ELF-1 (cell line): ENCODE measurements around the gene PLA2G4D.

Source experiments
- DNase-seq: peaks from one replicate; pipeline ENCODE4 v3.0.0-alpha.2; 2016; ENCODE audit warnings: low read depth, low spot score

The PLA2G4D gene

DNA sequence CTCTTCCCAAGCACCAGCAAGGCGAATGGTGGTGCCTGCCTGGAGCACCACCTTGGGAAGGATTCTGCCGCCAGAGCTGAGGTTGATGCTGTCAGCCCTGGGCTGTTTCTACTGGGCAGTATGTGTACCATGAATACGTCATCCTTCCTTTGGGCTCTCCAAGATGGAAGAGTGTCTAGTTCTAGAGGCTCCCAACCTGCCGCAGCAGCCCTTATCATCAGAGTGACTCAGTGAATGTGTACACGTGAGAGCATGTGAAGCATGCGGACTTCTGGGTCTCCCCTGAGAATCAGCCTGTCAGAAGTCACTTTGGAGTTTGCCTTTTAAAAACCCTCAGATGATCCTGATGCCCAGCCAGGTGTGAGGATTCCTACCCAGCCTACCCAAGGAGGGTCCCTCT, 20.9 kb downstream of the PLA2G4D start:
- no peak for DNase-seq

DNA sequence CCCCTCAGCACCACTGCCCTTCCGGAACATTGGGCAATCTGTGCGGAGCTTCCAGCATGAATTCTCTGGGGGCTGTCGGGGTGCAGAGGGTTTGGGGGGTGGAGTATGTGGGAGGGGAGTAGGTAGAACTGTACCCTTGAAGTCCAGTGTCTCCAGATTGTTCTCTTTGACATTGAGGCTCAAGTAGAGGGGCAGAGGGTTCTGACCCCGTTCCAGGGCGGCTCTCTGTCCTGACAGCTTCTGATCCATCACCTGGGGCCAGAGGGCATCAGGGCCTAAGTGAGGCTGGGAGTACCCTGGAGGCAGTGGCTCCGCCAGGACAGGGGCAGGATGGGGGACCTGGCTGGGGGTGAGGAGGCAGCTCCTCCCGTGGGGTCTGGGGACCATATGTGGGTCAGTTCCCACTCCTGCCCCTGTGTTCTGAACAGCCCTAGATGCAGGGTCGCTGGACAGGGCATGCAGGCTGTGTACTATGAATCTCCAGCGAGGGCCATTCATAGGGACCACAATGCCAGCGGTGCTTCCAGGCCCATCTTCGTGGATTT, 22.1 kb downstream of the PLA2G4D start:
- no peak for DNase-seq

DNA sequence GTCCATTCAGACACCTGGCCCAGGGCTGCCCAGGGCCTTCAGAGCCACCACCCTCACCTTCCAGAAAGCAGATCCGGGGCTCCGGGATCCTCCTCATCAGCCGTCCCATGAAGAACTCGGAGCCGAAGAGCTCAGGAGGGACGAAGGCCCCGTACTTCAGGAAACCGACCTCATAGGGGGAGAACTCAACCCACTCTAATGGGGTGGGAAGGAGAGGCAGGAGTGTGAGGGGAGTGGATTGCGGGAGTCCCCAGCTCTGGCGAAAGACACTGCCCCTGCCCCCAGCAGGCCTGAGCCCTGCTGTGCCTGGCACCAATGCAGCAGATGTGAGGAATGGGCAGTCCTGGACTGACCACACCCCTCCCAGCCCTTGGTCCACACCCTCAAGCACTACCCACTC, 22.6 kb downstream of the PLA2G4D start:
- DNase-seq, result no peak

DNA sequence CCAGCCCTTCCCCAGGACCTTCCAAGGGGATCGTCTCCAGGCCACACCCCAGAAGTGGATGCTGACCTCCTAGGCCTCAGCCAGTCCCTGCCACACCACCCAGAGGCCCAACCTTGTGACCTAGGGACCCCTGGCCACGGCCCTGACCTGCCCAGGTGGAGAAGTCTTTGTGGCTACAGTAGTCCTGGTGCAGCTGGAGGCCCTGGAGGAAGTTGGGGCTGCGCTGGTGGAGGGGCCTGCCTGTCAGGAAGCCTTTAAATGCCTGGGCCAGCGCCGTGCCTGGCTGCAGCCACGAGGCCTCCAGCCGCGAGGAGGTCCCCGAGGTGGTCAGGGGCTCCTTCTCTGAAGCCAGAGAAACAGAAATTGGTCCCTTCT, 23.4 kb downstream of the PLA2G4D start:
- DNase-seq, result no peak

GRCh38 chr15:42070279-42070975, 23.9 kb downstream of the PLA2G4D start:
- no peak for DNase-seq

- DNase-seq, result no peak
Observed at GRCh38 chr15:42069496-42070278, 24.7 kb downstream of the PLA2G4D start.

- DNase-seq, result no peak
Observed at GRCh38 chr15:42069025-42069424, 25.3 kb downstream of the PLA2G4D start.

GRCh38 chr15:42068601-42069000, 25.8 kb downstream of the PLA2G4D start:
- no peak for DNase-seq

- no peak for DNase-seq
Observed at GRCh38 chr15:42066764-42067415, 27.5 kb downstream of the PLA2G4D start.

DNA sequence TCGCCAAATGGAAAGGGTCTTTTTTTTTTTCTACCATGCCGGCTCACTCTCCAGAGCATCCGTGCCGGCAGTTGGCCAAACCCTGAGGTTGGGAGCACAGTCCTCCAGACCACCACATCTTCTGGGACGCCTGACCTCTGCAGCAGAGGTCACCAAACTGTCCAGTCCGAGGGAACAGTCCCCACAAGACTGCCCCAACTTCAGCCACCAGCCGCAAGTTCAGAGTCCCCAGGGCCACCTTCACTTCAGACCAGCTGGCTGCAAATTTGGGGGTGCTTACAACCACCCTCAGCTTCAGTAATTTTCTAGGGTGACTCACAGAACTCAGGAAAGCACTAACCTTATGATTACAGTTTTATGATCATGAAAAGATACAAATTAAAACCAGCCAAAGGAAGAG, 28.9 kb downstream of the PLA2G4D start:
- DNase-seq, result no peak

DNA sequence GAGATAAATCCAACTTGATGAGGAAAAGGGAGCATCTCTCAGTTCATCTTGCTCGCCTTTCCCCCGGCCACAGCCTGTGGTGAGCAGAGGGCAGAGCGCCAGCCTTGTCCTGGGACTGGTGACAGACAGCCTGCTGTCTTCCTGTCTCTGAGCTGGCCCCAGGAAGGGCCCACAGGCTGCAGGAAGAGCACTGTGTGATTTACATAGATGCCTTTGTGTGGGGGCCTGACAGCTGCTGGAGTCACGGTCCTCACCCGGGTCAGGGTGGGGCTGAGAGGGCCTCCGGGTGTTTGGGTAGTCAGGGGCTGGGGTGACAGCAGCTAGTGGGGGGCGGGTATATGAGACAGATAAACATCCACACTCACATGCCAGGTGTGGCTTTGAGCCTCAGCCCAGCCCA, 29.3 kb downstream of the PLA2G4D start:
- DNase-seq, result no peak

GRCh38 chr15:42064271-42064670, 30.1 kb downstream of the PLA2G4D start:
- DNase-seq, result no peak

- no peak for DNase-seq
Observed at GRCh38 chr15:42063122-42063848, 31.1 kb downstream of the PLA2G4D start.

DNA sequence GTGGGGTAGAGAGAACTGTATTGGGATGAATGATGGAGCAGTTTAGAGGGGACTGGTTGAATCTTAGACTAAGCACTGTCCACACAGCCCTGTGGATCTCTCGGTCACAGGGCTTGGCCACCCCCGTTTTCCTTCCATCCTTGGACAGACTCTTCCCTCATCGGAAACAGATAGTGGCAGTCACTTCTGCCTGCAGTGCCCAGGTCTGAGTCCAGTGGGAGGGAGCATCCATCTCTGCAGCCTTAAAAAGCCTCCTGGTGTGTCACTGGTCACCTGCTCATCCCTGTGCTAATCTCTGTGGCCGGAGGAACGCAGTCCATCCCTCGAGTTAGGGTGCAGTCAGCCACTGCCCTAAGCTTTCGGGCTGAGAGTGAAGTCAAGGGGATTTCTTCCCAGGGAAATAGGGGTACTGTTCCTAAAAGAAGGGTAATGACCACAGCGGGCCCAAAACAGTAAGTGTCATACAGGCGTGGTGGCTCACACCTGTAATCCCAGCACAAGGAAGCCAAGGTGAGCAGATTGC, 32.0 kb downstream of the PLA2G4D start:
- no peak for DNase-seq

DNA sequence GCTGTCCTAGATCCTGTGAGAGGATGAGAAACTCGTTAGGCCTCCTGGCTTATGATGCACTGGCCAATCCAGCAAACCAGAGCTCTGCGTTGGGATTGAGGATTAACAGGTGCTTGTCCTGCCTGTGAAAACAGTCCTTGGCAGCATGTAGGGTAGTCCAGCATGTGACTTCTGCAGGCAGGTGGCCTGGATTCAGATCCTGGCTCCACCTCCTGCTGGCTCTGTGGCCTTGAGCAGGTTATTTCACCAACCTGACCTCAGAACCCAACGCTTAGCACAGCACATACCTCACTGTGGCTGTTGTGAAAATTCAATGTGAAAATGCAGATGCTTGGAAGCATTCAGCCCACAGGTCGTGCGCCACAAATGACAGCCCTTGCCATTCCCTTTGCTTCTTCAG, 33.6 kb downstream of the PLA2G4D start:
- no peak for DNase-seq

GRCh38 chr15:42060477-42060763, 33.9 kb downstream of the PLA2G4D start:
- no peak for DNase-seq

DNA sequence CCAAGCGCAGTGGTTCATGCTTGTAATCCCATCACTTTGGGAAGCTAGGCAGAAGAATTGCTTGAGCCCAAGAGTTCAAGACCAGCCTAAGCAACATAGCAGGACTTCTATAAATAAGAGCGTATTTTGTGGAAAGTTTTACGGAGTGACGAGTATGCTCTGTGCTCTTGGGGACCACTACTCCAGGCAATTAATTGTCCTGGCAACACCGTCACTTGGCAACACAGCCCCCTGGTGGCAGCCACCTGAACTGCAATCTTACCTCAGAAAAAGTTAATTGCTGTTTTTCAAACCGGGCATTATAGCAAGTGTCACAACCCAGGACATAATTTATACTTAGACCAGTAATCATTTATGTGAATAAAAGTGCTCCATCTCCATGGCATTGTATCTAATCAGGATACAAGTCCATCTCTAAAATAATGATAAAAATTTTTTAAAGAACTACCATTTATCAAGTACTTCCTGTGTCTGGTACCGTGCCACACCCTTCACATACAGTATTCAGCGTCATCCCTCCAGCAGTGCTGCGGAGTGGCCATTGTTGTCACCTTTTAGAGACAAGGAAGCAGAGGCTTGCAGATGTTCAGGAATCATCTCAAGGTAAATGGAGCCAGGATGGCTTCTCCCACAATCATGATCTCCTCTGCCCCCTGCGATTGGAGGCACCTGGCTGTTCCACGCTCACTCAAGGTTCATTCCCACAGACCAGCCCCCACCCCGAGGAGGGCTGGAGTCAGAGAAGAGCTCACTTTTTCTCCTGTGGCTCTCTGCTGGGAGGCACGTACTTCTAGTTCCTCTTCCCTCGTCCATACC, 34.5 kb downstream of the PLA2G4D start:
- DNase-seq, result peak; percentile 59

GRCh38 chr15:42058791-42059190, 35.6 kb downstream of the PLA2G4D start:
- no peak for DNase-seq

- DNase-seq, result no peak
Observed at GRCh38 chr15:42057799-42058646, 36.3 kb downstream of the PLA2G4D start.
